C4-2B (cell line): ENCODE measurements around the gene GLI3.

Source experiments
- H3K27ac ChIP-seq: fragments of 450-650 bp; 2 replicates; pipeline ENCODE4 v1.5.1; 2017
- CTCF ChIP-seq: fragments of 450-650 bp; conservative IDR thresholded peaks from 2 replicates; pipeline ENCODE4 v1.5.1; 2017; ENCODE audit warnings: mild to moderate bottlenecking
- ZFX ChIP-seq: fragments of 450-650 bp; IDR thresholded peaks from 2 replicates; pipeline ENCODE4 v1.6.1; 2017

GLI3 gene

GRCh38 chr7:42091461-42092291, 145.3 kb downstream of the GLI3 start:
- TF ChIP-seq CTCF, result no peak
- 0 out of 2 replicates have a peak, but pooled peaks have one; percentile 26 for TF ChIP-seq ZFX
- H3K27ac ChIP-seq, result peak overlapping the region; percentile 74

DNA sequence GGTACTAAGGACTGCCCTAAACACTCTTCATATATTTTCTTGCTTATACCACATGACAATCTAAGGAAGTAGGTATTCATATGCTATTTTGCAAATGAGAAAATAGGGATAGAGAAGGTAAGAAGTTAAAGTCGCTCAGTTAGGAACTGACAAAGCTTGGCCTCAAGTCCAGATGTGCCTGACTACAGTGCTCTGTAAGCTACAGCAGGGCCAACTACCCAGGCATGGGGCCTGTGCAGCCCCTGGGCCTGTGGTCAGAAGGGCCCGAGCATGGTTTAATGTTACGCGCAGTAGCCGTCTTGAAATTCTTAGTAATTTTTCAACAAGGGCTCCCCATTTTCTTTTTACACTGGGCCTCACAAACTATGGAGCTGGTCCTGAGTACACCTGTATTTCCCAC, 146.2 kb downstream of the GLI3 start:
- H3K27ac ChIP-seq, result peak overlapping the region; percentile 74
- TF ChIP-seq CTCF (no peak), ZFX (no peak)

DNA sequence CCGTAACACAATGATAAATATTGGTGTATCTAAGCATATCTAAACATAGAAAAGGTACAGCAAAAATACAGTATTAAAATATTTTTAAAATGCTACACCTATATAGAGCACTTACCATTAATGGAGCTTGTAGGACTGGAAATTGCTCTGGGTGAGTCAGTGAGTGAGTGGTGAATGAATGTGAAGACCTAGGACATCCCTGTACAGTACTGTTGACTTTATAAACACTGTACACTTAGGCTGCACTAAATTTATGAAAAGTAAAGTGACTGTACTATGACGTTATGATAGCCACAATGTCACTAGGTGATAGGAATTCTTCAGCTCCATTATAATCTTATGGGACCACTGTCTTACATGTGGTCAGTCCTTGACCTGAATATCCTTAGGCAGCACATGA, 147.0 kb downstream of the GLI3 start:
- H3K27ac ChIP-seq, result no peak overlapping the region
- TF ChIP-seq CTCF (no peak), ZFX (no peak)

DNA sequence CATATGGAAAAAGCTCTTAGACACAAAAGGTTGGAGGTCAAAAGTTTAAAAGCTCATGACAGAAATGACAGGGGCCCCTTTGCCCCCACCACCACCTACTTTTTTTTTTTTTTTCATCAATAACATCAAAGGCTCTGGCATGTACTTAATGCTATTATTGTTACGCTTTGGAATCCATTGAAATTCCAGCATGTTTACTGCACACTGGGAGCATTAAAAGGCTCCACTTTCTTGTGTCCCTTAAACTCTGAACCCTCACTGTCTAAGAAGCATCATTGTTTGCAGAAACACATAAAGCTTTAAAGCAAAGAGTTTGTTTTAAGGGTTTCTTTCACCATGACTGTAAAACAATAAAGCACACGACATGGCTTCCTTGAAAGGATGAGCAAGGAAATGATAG, 149.4 kb downstream of the GLI3 start:
- TF ChIP-seq CTCF (no peak), ZFX (no peak)
- H3K27ac ChIP-seq, result no peak overlapping the region

- no peak overlapping the region for H3K27ac ChIP-seq
- TF ChIP-seq CTCF (no peak), ZFX (no peak)
These were observed 151.5 kb downstream of the GLI3 start for GRCh38 chr7:42085531-42085930.

GRCh38 chr7:42084263-42084662, 152.7 kb downstream of the GLI3 start:
- H3K27ac ChIP-seq, result no peak overlapping the region
- TF ChIP-seq CTCF (no peak), ZFX (no peak)

DNA sequence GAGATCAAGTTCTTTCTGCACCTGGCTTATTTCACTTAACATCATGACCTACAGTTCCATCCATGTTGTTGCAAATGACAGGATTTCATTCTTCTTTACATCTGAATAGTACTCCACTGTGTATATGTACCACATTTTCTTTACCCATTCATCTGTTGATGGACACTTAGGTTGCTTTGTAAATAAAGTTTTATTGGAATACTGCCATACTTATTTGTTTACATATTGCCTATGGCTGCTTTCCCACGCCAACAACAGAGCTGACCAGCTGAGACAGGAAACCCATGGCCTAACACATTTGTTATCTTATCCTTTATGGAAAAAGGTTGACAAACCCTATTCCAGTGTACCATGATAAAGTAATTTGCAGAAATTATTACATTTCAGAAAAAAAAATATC, 153.7 kb downstream of the GLI3 start:
- TF ChIP-seq CTCF (no peak), ZFX (no peak)
- H3K27ac ChIP-seq, result no peak overlapping the region
